GM12872 (cell line): ENCODE results near the gene BCAT1.

Experiments used
- TF ChIP-seq, protein P1 (sequence below): IDR thresholded peaks from 3 replicates; pipeline ENCODE4 v1.5.1; 2011; ENCODE audit warnings: low read depth, mild to moderate bottlenecking, low read length, moderate library complexity; ENCODE audit not compliant: insufficient read depth

The BCAT1 gene

DNA sequence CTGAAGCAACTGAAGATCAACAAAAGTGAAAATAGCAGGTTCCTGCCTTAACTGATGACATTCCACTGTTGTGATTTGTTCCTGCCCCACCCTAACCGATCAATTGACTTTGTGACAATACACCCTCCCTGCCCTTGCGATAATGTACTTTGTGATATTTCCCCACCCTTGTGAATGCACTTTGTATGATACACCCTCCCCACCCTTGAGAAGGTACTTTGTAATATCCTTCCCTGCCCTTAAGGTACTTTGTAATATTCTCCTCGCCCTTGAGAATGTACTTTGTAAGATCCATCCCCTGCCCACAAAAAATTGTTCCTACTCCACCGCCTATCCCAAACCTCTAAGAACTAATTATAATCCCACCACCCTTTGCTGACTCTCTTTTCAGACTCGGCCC, 41.4 kb downstream of the BCAT1 start:
- TF ChIP-seq, protein P1, sequence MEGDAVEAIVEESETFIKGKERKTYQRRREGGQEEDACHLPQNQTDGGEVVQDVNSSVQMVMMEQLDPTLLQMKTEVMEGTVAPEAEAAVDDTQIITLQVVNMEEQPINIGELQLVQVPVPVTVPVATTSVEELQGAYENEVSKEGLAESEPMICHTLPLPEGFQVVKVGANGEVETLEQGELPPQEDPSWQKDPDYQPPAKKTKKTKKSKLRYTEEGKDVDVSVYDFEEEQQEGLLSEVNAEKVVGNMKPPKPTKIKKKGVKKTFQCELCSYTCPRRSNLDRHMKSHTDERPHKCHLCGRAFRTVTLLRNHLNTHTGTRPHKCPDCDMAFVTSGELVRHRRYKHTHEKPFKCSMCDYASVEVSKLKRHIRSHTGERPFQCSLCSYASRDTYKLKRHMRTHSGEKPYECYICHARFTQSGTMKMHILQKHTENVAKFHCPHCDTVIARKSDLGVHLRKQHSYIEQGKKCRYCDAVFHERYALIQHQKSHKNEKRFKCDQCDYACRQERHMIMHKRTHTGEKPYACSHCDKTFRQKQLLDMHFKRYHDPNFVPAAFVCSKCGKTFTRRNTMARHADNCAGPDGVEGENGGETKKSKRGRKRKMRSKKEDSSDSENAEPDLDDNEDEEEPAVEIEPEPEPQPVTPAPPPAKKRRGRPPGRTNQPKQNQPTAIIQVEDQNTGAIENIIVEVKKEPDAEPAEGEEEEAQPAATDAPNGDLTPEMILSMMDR = no peak

GRCh38 chr12:24906141-24906540, 42.8 kb downstream of the BCAT1 start:
- TF ChIP-seq, protein P1 = no peak

DNA sequence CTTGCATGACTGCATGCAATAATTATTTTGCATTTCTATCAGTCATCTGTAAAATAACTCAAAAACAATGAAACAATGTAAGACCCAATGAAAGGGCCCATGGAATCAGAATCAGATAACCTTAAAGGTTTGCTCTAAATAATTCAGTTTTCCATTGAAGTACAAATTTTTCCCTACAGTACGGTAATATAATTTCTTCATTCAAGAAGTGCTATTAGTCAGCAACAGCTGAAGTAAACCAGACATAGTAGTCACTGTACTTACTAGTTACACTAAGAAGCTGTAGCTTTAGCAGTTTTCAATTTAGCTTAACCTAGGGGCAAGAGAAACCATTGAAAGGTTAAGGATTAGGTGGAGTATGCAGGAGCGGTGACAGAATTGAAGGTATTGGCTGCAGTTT, 43.5 kb downstream of the BCAT1 start:
- TF ChIP-seq, protein P1 = no peak

GRCh38 chr12:24904871-24905270, 44.0 kb downstream of the BCAT1 start:
- TF ChIP-seq, protein P1 = no peak

- TF ChIP-seq, protein P1 = no peak
Observed at GRCh38 chr12:24903329-24904088, 45.4 kb downstream of the BCAT1 start.

- TF ChIP-seq, protein P1 = no peak
Observed at GRCh38 chr12:24902511-24903328, 46.2 kb downstream of the BCAT1 start.

GRCh38 chr12:24901576-24902461, 47.1 kb downstream of the BCAT1 start:
- TF ChIP-seq, protein P1 = no peak
